GM19193 (cell line): ENCODE results near the gene IFFO2.

Source experiments
- POLR2A ChIP-seq: IDR thresholded peaks from 4 replicates; pipeline ENCODE4 v1.6.1; 2011; ENCODE audit not compliant: insufficient read depth, insufficient read length; ENCODE audit errors: extremely low read depth

The IFFO2 gene

GRCh38 chr1:18872071-18872611, 84.3 kb downstream of the IFFO2 start:
- no peak for TF ChIP-seq POLR2A

GRCh38 chr1:18871401-18872070, 84.9 kb downstream of the IFFO2 start:
- no peak for TF ChIP-seq POLR2A

- TF ChIP-seq POLR2A, result no peak
These were observed 85.5 kb downstream of the IFFO2 start for GRCh38 chr1:18870957-18871356.

GRCh38 chr1:18869847-18870594, 86.5 kb downstream of the IFFO2 start:
- TF ChIP-seq POLR2A, result no peak

GRCh38 chr1:18868801-18869424, 87.6 kb downstream of the IFFO2 start:
- TF ChIP-seq POLR2A, result no peak

GRCh38 chr1:18868354-18868753, 88.1 kb downstream of the IFFO2 start:
- no peak for TF ChIP-seq POLR2A

GRCh38 chr1:18866846-18867245, 89.6 kb downstream of the IFFO2 start:
- no peak for TF ChIP-seq POLR2A

GRCh38 chr1:18866314-18866713, 90.2 kb downstream of the IFFO2 start:
- no peak for TF ChIP-seq POLR2A

- no peak for TF ChIP-seq POLR2A
These were observed 91.3 kb downstream of the IFFO2 start for GRCh38 chr1:18865176-18865575.

- TF ChIP-seq POLR2A, result no peak
These were observed 94.9 kb downstream of the IFFO2 start for GRCh38 chr1:18861590-18861989.

- TF ChIP-seq POLR2A, result no peak
These were observed 95.4 kb downstream of the IFFO2 start for GRCh38 chr1:18861082-18861481.

- no peak for TF ChIP-seq POLR2A
These were observed 96.9 kb downstream of the IFFO2 start, which contains the start of gene TAS1R2 for GRCh38 chr1:18859560-18859959. TSS of gene TAS1R2 (minus strand) at chr1:18859660. CDS start at chr1:18859660, 0 bp downstream.

- TF ChIP-seq POLR2A, result no peak
These were observed 98.3 kb downstream of the IFFO2 start for GRCh38 chr1:18858070-18858688.

GRCh38 chr1:18856435-18856834, 100.0 kb downstream of the IFFO2 start:
- no peak for TF ChIP-seq POLR2A

- TF ChIP-seq POLR2A, result no peak
These were observed 100.9 kb downstream of the IFFO2 start for GRCh38 chr1:18855573-18855972.
